ENCODE measurements around the gene RSRC2. TPM values are rescaled to one million over a fixed set of nuclear protein-coding genes. Genes with fewer than 3 reads are reported as not detected.
A peak's percentile ranks its signal among the peaks of the same experiment; 100 is the strongest.
"Not testable (repeated sequence)": the region's sequence is repeated elsewhere in the genome, so short reads cannot be mapped to it uniquely, and the experiment has no call there.

The RSRC2 gene
- 82.7 TPM for polyA plus RNA-seq (2013, experiment 1 of 2; ENCODE audit: insufficient read length)
- polyA plus RNA-seq (2013, experiment 2 of 2; ENCODE audit: insufficient read length) = 74.7 TPM

GRCh38 chr12:122526683-122527477 lies at the start of gene RSRC2, which contains the start of gene KNTC1:
RSRC2 (minus strand) TSS chr12:122526936; CDS start chr12:122526853, 83 bp downstream.
KNTC1 (plus strand) TSS chr12:122527249; CDS start chr12:122530064, 2,815 bp downstream.
- DNase-seq = peak; percentile 100

- DNase-seq = no peak
Measured at GRCh38 chr12:122571821-122572220, 45.1 kb upstream of the RSRC2 start.

GRCh38 chr12:122570006-122570405 lies 43.3 kb upstream of the RSRC2 start:
- DNase-seq = peak; percentile 9

- no peak for DNase-seq
Measured at GRCh38 chr12:122569288-122569687, 42.6 kb upstream of the RSRC2 start.

GRCh38 chr12:122566816-122567215 lies 40.1 kb upstream of the RSRC2 start:
- not testable (repeated sequence) for DNase-seq

GRCh38 chr12:122563361-122563760 lies 36.6 kb upstream of the RSRC2 start:
- no peak for DNase-seq

GRCh38 chr12:122560138-122560537 lies 33.4 kb upstream of the RSRC2 start:
- no peak for DNase-seq

- no peak for DNase-seq
Measured at GRCh38 chr12:122558745-122559641, 32.3 kb upstream of the RSRC2 start.

GRCh38 chr12:122547330-122547729 lies 20.6 kb upstream of the RSRC2 start:
- DNase-seq = no peak

- no peak for DNase-seq
Measured at GRCh38 chr12:122545855-122546254, 19.1 kb upstream of the RSRC2 start.

- DNase-seq = no peak
Measured at GRCh38 chr12:122544537-122544936, 17.8 kb upstream of the RSRC2 start.

GRCh38 chr12:122538496-122538895 lies 11.8 kb upstream of the RSRC2 start:
- no peak for DNase-seq

- DNase-seq = no peak
Measured at GRCh38 chr12:122537021-122537420, 10.3 kb upstream of the RSRC2 start.

GRCh38 chr12:122533856-122534255 lies 7.1 kb upstream of the RSRC2 start:
- no peak for DNase-seq

- no peak for DNase-seq
Measured at GRCh38 chr12:122528992-122529391, 2.3 kb upstream of the RSRC2 start.

GRCh38 chr12:122528582-122528981 lies 1.8 kb upstream of the RSRC2 start:
- DNase-seq = no peak

GRCh38 chr12:122527478-122527944 lies 775 bp upstream of the RSRC2 start:
- no peak for DNase-seq

GRCh38 chr12:122523846-122524718 lies 2.7 kb downstream of the RSRC2 start:
- DNase-seq = no peak

- peak; percentile 59 for DNase-seq
Measured at GRCh38 chr12:122523280-122523679, 3.5 kb downstream of the RSRC2 start.

- DNase-seq = no peak
Measured at GRCh38 chr12:122520676-122521075, 6.1 kb downstream of the RSRC2 start.

- DNase-seq = no peak
Measured at GRCh38 chr12:122519418-122519817, 7.3 kb downstream of the RSRC2 start.

- no peak for DNase-seq
Measured at GRCh38 chr12:122518908-122519307, 7.8 kb downstream of the RSRC2 start.
